LHCN-M2 (cell line): ENCODE results near the gene HAPLN1. TPM values are rescaled to one million over a fixed set of nuclear protein-coding genes. Genes with fewer than 3 reads are reported as not detected.
"Not testable (repeated sequence)": the region's sequence is repeated elsewhere in the genome, so short reads cannot be mapped to it uniquely, and the experiment has no call there.

Source experiments
- DNase-seq: peaks from one replicate; pipeline ENCODE4 v3.0.0-alpha.2; 2012; ENCODE audit warnings: low read depth
- polyA plus RNA-seq: library from polyadenylated mRNA; unstranded; fragments of >200 nt; gene quantifications from one replicate; pipeline ENCODE4 v1.2.1, GENCODE V29; 2012; ENCODE audit warnings: missing spikeins
- total RNA-seq: library from RNA; depleted of rRNA; stranded (reverse); fragments of >200 nt; gene quantifications from 2 replicates; pipeline ENCODE4 v1.2.3, GENCODE V29; 2014; rRNA removed

HAPLN1 gene
- total RNA-seq = under 0.01 TPM in 1 of 2 replicates, not detected in the other
- polyA plus RNA-seq = 0.17 TPM

DNA sequence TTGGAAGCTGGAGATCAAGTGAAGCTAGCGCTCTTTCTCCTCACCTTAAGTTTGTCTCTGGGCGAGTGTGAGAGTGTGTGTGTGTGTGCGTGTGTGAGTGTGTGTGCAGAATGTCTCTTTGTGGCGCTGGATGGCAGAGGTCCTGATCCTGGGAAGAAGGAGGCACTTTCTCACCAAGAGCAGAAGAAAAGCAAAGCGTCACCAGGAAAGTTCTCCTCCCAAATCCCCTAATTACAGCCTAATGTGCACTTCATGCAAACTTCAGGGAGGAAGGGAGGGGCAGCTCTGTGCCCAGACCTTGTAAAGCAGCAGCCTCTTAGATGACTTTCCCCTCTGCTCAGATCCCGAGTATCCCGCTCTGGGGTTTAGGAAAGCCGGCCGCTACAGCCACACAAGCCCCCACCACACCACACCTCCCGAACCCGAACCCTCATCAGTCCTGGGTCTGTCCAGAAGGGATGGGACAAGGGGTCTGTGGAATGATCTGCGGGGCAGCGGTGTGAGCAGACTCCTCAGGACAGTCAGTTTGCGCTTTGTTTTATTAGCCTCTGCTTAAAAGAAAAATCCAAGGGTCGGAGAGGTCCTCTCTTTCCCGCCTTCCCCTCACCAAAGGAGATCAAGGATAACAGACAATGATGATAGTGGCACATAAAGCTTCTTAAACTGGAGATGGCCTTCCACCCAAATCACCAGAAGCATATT is at the start of gene HAPLN1:
HAPLN1 (minus strand) TSS at position 20 of the 702 bp plus-strand sequence. CDS start 47,332 bp downstream, outside the sequence.
- no peak for DNase-seq

DNA sequence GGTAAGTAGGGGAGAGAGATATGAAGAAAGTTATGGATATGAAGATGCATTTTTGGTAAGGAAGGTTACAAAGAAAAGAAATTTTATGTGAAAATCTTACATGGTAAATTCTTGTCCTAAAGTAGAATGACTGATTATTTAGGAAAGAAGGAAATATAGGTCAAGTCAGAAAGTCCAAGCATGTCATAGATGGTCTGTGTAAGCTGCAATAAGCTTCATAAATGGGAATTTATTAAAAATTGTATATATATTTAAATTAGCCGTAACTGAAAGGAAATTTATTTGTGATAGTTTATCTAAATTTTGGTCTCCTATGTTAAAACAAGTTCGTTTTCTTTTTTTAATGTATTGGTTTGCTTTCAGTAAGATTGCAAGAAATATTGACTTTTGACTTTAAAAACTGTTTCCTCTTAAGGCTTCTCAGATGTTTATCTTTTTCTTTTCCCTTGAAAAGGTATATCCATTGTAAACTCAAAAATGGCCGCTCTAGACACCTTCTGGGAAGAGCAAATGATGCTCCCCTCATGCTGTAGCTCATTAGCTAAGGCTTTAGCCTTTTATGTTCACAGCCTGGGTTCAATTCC is 46.8 kb upstream of the HAPLN1 start:
- peak; percentile 34 for DNase-seq

DNA sequence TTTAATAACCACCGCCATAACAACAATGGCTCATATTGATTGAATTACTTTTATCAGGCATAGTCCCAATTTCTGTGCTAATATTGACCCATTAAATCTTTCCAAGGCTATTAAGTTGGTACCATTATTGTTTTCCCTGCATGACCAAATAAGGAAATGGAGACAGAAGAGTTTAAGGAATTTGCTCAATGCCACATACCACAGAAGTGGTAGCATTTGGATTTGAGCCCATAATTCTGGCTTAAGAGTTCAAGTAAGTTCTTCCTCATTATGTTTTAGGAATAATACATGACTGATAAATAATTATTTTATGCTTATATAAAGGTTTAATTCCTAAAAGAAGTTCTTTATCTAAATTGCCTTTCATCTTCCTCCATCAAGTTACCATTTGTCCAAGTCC is 43.4 kb upstream of the HAPLN1 start:
- peak; percentile 21 for DNase-seq

DNA sequence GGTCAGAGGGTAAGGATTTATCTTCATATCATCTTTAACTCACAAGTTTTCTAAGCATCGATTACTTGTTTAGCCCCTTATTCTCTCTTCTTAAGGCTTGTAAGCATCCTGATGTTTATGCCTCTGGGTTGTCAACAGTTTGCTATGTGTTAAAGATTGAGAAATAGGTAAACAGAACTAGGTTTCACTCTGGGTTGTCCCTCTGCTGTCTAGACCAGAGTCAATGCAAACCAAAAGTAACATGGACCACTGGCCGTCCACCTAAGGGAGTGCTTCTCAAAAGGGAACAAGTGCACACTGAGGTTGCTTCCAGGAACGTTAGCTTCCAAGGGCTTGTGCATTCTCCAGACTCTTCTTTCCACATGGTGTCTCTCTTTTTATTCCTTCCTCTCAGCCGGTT is 39.9 kb upstream of the HAPLN1 start:
- DNase-seq = no peak

DNA sequence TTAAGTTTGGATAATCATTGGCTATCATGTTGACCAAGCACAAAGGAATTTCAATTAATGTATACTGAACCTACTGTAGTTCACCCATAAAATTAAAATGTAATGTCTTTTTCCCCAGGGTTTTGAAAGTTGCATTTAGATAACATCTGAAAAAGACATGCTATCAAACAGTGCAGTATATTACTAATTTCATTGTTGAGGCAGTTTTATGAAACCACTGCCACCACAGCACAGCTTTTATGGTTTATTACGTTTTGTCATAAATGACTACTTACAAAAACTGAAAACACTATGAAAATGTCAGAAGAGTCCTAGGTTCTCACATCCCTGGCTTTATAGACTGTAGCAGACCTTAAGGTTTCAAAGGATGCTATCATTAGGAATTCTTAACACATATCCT is 32.0 kb upstream of the HAPLN1 start:
- no peak for DNase-seq

DNA sequence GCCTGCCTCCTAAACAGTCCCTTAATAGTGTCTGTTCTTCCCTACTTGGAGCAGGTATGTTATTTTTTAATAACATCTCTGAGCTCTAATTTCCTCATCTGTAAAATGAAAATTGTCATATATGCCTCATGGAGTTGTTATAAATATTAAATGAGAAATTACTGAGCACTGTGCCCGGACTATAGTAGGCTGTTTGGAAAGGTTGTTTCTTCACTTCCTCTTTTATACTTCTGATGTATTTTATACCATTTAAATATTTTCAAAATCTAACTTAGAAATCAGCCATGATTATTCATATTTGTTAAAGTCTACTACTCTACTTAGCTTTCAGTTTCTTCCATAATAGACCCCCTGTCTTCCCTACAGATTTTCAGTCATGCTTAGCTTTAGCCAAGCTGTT is 30.5 kb upstream of the HAPLN1 start:
- no peak for DNase-seq

DNA sequence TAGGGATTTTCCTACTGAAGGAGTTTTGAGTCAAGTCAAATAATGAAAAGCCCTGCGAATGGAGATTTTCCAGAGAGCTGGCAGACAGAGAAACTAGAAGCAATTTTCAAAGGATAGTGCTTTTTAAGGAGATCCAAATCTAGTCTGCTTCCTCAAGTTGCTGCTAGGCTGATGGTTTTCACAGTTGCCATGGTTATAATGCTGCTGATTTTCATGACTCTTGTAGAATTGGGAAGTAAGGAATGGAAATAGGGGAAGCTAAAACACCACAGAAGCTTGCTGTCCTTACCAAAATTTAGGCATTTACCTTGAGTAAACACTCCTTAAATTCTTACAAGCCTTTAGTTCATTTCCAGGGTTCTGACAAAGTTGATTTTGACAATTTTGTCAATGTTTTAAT is 30.1 kb upstream of the HAPLN1 start:
- DNase-seq = no peak

DNA sequence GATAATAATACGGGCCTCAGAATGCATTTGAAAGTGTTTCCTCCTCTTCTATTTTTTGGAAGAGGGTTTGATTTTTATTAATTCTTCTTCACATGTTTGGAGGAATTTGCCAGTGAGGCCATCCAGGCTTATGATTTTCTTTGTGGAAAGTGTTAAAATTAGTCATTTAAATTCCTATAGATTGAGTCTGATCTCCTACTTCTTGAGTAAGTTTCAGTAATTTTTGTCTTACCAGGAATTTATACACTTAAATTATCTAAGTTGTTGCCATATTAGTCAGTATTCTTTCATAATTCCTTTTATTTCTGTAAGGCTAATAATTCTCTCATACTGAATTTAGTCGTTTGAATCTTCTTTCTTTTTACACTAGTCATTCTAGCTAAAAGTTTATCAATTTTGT is 25.2 kb upstream of the HAPLN1 start:
- no peak for DNase-seq

DNA sequence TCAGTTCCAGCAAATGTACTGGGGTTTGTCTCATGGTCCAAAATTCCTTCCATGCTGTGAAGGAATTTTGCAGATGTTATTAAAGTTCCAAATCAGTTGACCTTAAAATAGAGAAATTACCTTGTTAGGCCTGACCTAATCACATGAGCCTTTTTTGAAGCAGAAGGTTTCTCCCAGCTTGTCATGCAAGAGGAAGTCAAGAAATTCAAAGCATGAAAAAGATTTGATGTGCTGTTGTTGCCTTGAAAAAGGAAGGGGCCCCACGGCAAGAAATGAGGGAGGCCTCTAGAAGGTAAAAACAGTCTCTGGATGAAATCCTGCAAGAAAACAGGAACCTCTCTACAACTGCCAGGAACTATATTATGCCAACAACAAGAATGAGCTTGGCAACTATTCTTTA is 24.2 kb upstream of the HAPLN1 start:
- DNase-seq = no peak

DNA sequence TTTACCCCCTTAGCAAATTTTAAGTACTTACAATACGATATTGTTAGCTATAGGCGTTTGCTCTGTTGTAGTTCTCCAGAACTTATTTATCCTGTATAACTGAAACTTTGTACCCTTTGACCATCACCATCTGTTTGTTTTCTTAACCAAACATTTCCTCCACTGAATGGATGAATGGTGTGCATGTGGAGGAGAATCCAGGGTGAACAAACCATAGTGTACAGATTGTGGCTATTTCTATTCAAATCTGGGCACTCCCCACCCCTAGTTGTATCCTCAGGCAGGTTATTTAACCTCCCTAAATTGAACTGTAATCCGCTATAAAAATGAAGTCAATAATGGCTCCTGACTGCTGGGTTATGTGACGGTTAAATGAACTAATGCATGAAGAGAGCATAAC is 21.4 kb upstream of the HAPLN1 start:
- DNase-seq = no peak

DNA sequence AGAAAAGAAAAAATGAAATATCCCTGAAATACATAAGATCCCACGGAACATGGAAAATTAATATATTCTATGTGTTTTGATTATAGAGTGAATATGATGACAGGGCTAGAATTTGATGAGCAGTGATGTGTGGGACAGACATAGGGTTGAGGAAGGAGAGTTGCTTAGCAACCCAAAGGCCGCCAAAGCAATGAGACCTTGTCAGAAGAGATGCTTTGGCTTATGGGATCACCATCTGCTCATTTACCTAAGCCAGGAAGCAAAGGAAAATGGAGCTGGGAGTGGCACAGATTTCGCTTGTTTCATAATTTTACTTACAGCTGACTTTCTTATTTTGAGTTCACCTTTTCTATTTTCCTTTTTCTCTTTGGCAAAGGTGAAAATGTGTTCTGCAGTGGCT is 20.9 kb upstream of the HAPLN1 start:
- DNase-seq = no peak

DNA sequence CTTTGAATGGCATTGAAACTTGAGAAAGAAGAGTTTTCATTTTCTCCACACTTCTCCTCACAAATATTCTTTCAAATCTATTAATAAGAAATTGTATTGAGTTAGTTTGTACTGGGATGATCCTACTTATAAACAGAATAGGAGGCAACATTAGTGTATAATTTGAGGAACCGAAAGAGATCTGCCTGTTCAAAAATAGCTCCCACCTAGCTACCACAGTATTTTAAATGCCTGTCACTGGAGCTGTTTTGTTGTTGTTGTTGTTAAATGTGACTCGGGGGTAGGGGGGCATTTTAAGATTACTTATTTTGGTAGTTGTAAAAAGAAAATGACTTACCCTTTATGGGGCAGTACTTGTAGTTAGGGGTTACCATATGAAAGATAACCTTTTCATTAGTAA is 20.1 kb upstream of the HAPLN1 start:
- DNase-seq = no peak

DNA sequence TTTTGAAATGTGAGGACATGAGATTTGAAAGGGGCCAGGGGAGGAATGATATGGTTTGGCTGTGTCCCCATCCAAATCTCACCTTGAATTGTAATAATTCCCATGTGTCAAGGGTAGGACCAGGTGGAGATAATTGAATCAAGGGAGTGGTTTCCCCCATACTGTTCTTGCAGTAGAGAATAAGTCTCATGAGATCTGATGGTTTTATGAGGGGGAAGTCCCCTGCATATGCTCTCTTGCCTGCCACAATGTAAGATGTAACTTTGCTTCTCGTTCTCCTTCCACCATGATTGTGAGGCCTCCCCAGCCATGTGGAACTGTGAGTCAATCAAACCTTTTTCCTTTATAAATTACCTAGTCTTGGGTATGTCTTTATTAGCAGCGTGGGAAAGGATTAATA is 15.5 kb upstream of the HAPLN1 start:
- DNase-seq = not testable (repeated sequence)

DNA sequence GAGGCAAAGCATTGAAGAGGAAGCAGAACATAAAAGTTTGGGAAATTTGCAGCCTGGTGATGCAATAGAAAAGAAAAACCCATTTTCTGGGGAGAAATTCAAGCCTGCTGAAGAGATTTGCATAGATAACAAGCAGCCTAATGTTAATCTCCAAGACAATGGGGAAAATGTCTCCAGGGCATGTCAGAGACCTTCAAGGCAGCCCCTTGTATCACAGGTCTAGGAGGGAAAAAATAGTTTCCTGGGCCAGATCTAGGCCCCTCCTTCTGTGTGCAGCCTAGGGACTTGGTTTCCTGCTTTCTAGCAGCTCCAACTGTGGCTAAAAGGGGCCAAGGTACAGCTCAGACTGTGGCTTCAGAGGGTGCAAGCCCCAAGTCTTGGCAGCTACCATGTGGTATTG is 14.4 kb upstream of the HAPLN1 start:
- not testable (repeated sequence) for DNase-seq

DNA sequence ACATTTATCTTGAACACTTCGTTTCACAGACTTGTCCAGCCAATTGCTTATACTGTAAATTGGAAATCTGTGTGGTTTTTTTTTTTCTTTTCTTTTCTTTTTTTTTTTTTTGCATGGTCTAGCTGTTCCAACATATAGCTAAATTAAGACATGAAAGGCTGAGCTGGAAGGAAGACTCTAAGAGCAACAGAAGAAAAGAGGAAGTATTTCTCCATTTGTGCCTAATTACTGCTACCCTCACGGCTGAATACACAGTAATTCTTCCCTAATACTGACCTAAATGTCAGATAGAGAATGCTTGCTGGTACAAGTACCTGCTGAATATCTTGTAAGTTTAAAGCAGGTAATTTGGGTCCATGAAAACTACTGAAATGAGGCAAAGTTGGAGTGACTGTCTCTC is 11.0 kb upstream of the HAPLN1 start:
- DNase-seq = no peak

DNA sequence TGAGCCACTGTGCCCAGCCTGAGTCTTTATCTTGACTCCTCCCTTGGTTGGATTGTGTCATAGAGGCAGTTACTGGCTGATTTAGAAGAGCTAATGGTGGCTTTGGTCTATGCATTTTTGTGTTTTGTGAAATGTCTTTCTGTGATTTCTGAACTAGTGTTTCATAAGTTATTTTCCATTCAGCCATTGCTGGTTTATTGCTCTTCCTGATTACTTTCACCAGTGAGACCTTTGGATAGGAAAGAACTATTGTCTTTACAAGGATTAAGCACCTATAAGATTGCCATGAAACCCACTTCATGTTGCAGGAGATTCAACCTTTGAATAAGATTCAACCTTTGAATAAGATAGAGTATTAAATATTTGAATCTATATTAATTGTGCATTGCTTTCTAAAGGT is 8.7 kb upstream of the HAPLN1 start:
- no peak for DNase-seq

DNA sequence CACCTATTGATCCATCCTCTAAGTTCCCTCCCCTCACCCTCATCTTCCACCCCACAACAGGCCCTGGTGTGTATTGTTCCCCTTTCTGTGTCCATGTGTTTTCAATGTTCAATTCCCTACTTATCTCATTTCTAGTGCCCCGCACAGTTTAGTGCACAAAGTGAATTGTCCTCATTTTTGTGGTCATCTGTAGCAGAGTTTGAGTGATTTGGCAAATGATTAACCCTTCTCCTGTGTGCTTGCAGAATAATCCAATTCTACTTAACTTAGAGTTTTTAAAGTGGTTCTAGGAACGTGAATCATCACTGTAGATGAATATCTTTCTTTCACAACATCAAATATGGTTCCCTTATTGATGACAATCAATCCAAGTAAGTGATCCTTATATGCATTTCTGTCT is 6.3 kb upstream of the HAPLN1 start:
- no peak for DNase-seq

DNA sequence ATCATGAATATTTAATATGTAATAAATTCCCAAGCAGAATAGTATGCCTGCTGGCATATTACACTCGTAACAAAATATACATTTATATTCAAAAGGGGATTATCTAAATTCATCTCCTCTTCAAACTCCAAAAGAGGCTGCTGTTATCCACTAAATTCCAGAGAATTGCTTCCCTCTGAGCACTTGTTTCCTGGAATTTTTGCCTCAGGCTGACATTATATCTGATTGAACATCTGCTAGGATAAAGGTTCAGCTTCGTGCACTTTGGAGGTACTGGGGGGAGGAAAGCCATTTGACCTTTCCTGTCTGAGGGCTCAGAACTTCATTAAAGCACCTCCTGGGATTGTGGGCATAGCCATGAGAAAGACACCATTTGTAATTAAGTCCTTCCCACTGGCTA is 4.3 kb upstream of the HAPLN1 start:
- no peak for DNase-seq

DNA sequence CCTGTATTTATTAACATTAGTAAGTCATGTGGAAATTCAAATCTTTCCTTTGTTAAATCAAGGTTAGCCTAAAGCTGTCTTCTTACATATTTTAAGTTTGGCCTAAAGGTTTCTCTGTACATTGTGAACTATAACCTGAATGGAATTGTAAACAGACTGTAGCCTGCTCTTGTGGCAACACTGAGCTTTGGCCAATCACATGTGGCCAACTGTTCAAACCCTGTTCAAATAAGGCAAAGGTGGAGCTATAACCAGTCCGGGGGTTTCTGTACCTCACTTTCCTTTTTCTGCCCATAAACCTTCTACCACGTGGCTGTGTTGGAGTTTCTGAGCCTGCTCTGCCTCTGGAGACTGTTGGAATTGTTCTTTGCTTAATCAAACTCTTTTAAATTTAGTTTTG is 3.3 kb upstream of the HAPLN1 start:
- no peak for DNase-seq

DNA sequence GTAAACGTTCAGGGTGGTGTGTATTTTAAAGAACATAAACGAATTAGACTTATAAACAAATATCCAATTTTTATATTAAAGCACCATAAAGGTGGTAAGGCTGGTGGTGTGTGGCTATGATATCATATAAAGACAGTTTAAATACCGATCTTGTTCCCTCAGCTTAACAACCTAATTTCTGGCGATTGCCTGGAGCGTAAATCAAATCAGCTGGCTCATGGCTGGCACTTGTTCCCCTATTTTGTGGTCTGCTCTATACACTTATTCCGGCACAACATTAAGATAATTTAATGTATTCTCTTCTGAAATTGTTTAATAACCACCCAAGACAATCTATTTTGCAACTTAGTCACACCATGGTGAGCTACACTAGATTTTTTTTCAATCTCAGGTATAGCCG is 2.4 kb upstream of the HAPLN1 start:
- DNase-seq = no peak

DNA sequence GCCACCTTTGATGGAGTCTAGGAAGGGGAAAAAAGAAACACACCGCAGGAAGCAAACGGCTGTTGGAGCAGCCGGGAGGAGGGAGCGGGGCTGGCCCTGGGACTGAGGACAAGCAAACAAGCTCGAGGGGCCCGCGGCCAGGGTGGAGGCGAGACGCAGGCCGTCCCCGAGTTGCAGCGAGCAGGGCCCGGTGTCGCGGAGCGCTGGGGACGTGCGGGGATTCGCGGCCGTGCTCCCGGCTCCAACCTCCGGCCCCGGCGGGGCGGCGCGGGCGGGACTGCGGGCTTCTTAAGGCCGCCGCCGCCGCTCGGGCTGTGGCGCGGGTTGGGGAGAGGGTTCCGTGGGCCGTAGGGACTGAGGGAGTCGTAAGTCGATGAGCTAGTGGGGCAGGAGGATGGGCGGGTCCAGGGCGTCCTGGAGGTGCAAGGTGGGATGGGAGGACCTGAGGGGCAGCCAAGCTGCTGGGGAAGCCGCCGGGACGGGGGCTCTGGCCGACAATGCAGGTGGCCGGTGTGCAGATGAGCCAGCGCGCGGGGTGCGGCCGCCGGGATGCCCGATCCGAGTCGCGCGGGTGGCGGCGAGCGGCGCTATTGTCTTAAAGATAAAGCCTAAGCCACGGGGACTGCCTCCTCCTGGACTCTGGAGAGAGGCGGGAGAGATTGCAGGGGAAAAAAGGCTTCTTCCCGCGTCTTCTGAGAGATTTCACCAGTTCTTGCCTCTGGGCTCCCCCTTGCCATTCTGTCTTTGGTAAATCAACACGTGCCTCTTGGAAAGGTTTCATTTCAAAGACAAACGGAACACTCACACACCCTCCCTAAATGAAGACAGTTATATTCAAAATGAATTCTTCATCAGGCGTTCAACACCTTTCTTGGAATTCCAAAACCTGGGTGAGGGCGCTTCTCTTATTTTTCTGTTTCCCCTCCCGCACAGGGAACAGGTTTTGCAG is 1.6 kb upstream of the HAPLN1 start:
- peak; percentile 76 for DNase-seq

DNA sequence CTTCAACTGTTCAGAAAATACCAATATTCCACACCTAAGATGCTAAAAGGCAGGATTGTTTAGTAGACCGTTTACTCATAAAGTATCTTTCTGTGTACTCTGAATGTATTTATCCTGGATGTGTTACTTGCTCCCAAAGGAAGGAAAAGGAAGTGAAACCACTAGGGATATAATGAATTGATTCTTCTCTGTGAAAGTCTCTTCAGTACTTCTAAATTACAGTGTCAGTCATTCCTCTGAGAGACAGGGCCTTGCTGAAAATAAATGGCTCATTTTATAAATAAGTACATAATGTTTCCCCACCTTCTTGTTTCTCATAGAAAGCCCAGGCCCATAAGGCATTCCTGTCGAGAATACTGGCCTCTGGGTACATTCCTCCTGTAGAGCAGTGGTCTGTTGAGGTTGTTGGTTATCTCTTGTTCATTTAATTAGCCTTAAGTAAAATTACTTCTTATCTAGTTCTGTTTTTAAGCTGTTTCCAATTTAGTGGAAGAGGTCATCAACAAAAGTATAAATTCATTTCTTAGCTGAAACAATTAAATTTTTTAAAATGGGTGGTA is 1.6 kb downstream of the HAPLN1 start:
- no peak for DNase-seq
